B cell (primary cell): Measurements from ENCODE around the gene SCAMP3. TPM values are rescaled to one million over a fixed set of nuclear protein-coding genes. Genes with fewer than 3 reads are reported as not detected.
A peak's percentile ranks its signal among the peaks of the same experiment; 100 is the strongest.
"Not testable (repeated sequence)": the region's sequence is repeated elsewhere in the genome, so short reads cannot be mapped to it uniquely, and the experiment has no call there.

Experiments
- ATAC-seq: fragments of 200-7000 bp; cut with Tn5 transposase; one replicate; pipeline ENCODE4 v1.10.0; 2021; ENCODE audit warnings: low read depth, mild to moderate bottlenecking, moderate number of reproducible peaks, moderate library complexity
- CTCF ChIA-PET: fragments of 350-600 bp; sonication (Branson Sonifier 250); formaldehyde crosslinking; loops from one replicate; lab custom pipeline; 2021; ENCODE audit warnings: antibody characterized with exemption, inconsistent platforms; lab: Charles Lee
- POLR2A ChIA-PET: fragments of 350-600 bp; sonication (Branson Sonifier 250); formaldehyde crosslinking; loops from one replicate; lab custom pipeline; 2021; ENCODE audit warnings: antibody characterized with exemption; lab: Charles Lee
- DNase-seq: peaks from one replicate; pipeline ENCODE4 v3.0.0; 2013
- H2AFZ ChIP-seq: 2 replicates; pipeline ENCODE4 v1.6.1; 2012; ENCODE audit warnings: mild to moderate bottlenecking, low read depth, low read length; ENCODE audit not compliant: insufficient read depth, poor library complexity, severe bottlenecking
- H3K27ac ChIP-seq, 2 donors: 1 replicate in 1 of 2; 2 replicates in 1 of 2; pipeline ENCODE4 v1.5.1; 2012 to 2013; ENCODE audit warnings: low read length in 2 of 2, mild to moderate bottlenecking in 2 of 2, moderate library complexity in 1 of 2
- H3K27me3 ChIP-seq, 4 experiments: fragments of 200-600 bp in 1 of 4; sonication (generic) in 1 of 4; replicated peaks in 1 of 4; 1 replicate in 2 of 4; 2 replicates in 2 of 4; pipeline versions ENCODE4 v1.6.1 to v1.7.0; 2013 to 2016; ENCODE audit warnings: low read length in 3 of 4, mild to moderate bottlenecking in 2 of 4, mixed read lengths in 1 of 4, moderate library complexity in 1 of 4; ENCODE audit not compliant: insufficient read depth in 4 of 4, control insufficient read depth in 3 of 4; ENCODE audit errors: control extremely low read depth in 1 of 4
- H3K36me3 ChIP-seq, 2 experiments: replicated peaks in 1 of 2; 1 replicate in 1 of 2; 2 replicates in 1 of 2; pipeline versions ENCODE4 v1.6.1 to v1.7.1; 2013; ENCODE audit warnings: low read length in 1 of 2; ENCODE audit not compliant: insufficient read depth in 2 of 2, control insufficient read depth in 1 of 2; ENCODE audit errors: control extremely low read depth in 1 of 2, extremely low read depth in 1 of 2
- H3K4me1 ChIP-seq, 2 donors: fragments of 200-600 bp in 1 of 2; sonication (generic) in 1 of 2; 1 replicate in 1 of 2; 2 replicates in 1 of 2; pipeline versions ENCODE4 v1.5.1 to v1.6.1; 2013 to 2017; ENCODE audit warnings: low read length in 2 of 2; ENCODE audit not compliant: control insufficient read depth in 2 of 2, insufficient read depth in 2 of 2
- H3K4me2 ChIP-seq: replicated peaks from 2 replicates; pipeline ENCODE3; 2012; ENCODE audit warnings: mild to moderate bottlenecking, low read depth, low read length; ENCODE audit not compliant: poor library complexity, severe bottlenecking
- H3K4me3 ChIP-seq, 5 experiments: fragments of 200-600 bp in 1 of 5; sonication (generic) in 1 of 5; 1 replicate in 3 of 5; 2 replicates in 2 of 5; pipeline versions ENCODE4 v1.5.1 to v1.7.0; 2011 to 2016; ENCODE audit warnings: low read length in 4 of 5, mild to moderate bottlenecking in 4 of 5, low read depth in 2 of 5, control low read depth in 1 of 5, moderate library complexity in 1 of 5; ENCODE audit not compliant: insufficient read depth in 1 of 5; ENCODE audit errors: control extremely low read depth in 1 of 5, extremely low read depth in 1 of 5
- H3K79me2 ChIP-seq: fragments of 200-600 bp; sonication (generic); one replicate; pipeline ENCODE4 v1.6.0; 2016; ENCODE audit warnings: low read length; ENCODE audit not compliant: control insufficient read depth, insufficient read depth
- H3K9ac ChIP-seq: fragments of 200-600 bp; sonication (generic); 2 replicates; pipeline ENCODE4 v1.6.1; 2017; ENCODE audit warnings: mild to moderate bottlenecking, low read length, moderate library complexity
- H3K9me3 ChIP-seq, 3 donors: one replicate each; pipeline versions ENCODE4 v1.6.1 to v1.7.1; 2013; ENCODE audit warnings: low read length in 2 of 3; ENCODE audit not compliant: control insufficient read depth in 2 of 3, insufficient read depth in 1 of 3; ENCODE audit errors: control extremely low read depth in 1 of 3
- H4K20me1 ChIP-seq: 2 replicates; pipeline ENCODE4 v1.6.0; 2012; ENCODE audit warnings: mild to moderate bottlenecking, low read length; ENCODE audit not compliant: insufficient read depth, control insufficient read depth, poor library complexity, severe bottlenecking
- H3K27ac Mint-ChIP-seq: one replicate; pipeline ENCODE4 v1.8.0; 2021; ENCODE audit warnings: mixed read lengths
- H3K27me3 Mint-ChIP-seq: one replicate; pipeline ENCODE4 v1.8.0; 2021; ENCODE audit warnings: mixed read lengths
- H3K4me1 Mint-ChIP-seq: one replicate; pipeline ENCODE4 v1.8.0; 2021; ENCODE audit warnings: mixed read lengths
- H3K4me3 Mint-ChIP-seq: one replicate; pipeline ENCODE4 v1.8.0; 2021; ENCODE audit warnings: mixed read lengths
- H3K9me3 Mint-ChIP-seq: one replicate; pipeline ENCODE4 v1.8.0; 2022; ENCODE audit warnings: mixed read lengths; ENCODE audit not compliant: insufficient read depth
- whole genome bisulfite sequencing: methylation state at CpG from one replicate; pipeline ENCODE4 v1.1.5; 2013; ENCODE audit warnings: missing lambda C conversion rate; ENCODE audit not compliant: insufficient coverage; 5-methylcytosine and 5-hydroxymethylcytosine counted together
- intact Hi-C: fragments of 100-400 bp; cut with micrococcal nuclease; formaldehyde crosslinking; loops from one replicate; pipeline ENCODE4 v1.10.0; 2022
- polyA plus RNA-seq: library from polyadenylated mRNA; depleted of rRNA; stranded (reverse); fragments of >200 nt; gene quantifications from 2 replicates; pipeline ENCODE4 v1.2.3, GENCODE V29; 2012
- total RNA-seq, 2 donors: library from RNA; stranded (reverse); fragments of 120-200 nt in 1 of 2; gene quantifications; 1 replicate in 1 of 2; 2 replicates in 1 of 2; pipeline versions ENCODE4 v1.2.3 to v1.2.4, GENCODE V29; 2013 to 2022

The SCAMP3 gene
- total and polyA plus RNA-seq, 2 donors (not counting 1 experiment from before 2014, with no cell fraction given), result 79.8 to 107 TPM

DNA sequence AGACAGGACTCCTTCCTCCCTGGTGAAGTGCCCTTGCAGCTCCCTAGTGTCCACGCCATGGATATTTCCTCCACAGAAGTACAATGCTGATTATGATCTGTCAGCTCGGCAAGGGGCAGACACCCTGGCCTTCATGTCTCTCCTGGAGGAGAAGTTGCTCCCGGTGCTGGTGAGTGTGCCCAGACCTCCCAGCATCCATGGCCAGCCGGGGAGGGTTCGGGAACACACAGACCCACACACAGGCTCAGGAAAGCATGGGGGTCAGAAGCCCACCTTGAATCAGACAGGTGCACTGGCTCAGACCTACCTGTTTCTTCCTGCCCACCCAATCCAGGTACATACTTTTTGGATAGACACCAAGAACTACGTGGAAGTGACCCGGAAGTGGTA lies 50.1 kb downstream of the SCAMP3 start:
- H3K36me3 ChIP-seq, POLR2A ChIA-PET, H3K27me3 ChIP-seq, DNase-seq, H3K27ac Mint-ChIP-seq, H4K20me1 ChIP-seq, H2AFZ ChIP-seq, H3K4me3 ChIP-seq, H3K27ac ChIP-seq, H3K9ac ChIP-seq, H3K9me3 Mint-ChIP-seq, intact Hi-C loops, H3K27me3 Mint-ChIP-seq, H3K79me2 ChIP-seq, ATAC-seq, H3K4me2 ChIP-seq, H3K9me3 ChIP-seq, H3K4me3 Mint-ChIP-seq: not testable (repeated sequence)
- peaks cover 17% of the 10 kb centered on the region for H3K4me1 Mint-ChIP-seq
- peaks cover 19 to 22% of the 10 kb centered on the region in 2 donors for H3K4me1 ChIP-seq
- 96% methylated on average over 5 of the region's 7 CpGs for WGBS
- CTCF ChIA-PET, result interaction anchor here (0.6 to 8.7 kb wide), 3 partner anchors 14 to 439 kb away, joined by 3 to 189 read pairs (median 3); no protein-coding TSS in a partner anchor

- CTCF ChIA-PET, result interaction anchor here (0.5 to 8.7 kb wide), 3 partner anchors 14 to 348 kb away, joined by 3 to 189 read pairs (median 4); no protein-coding TSS in a partner anchor
- ATAC-seq, H4K20me1 ChIP-seq, H3K4me2 ChIP-seq, H3K27ac ChIP-seq, H3K27me3 ChIP-seq, DNase-seq, H2AFZ ChIP-seq, H3K9me3 Mint-ChIP-seq, H3K79me2 ChIP-seq, H3K4me3 Mint-ChIP-seq, POLR2A ChIA-PET, H3K36me3 ChIP-seq, intact Hi-C loops, H3K9ac ChIP-seq, H3K27me3 Mint-ChIP-seq, H3K9me3 ChIP-seq, H3K27ac Mint-ChIP-seq: not testable (repeated sequence)
- Histone ChIP-seq H3K4me1 (peaks cover 21 to 26% of the 10 kb centered on the region in 2 donors), H3K4me3 (peak overlapping the region in 1 of 5 experiments; percentile 61)
- WGBS, result 96% methylated on average over 12 of the region's 13 CpGs
- peaks cover 22% of the 10 kb centered on the region for H3K4me1 Mint-ChIP-seq
These were observed 50.6 kb downstream of the SCAMP3 start for GRCh38 chr1:155211381-155212050.
